ENCODE data around the gene PLPP3.

- TF ChIP-seq CTCF (IDR thresholded peaks at IDR 0.05; ENCODE audit: poor library complexity) (no peak), EZH2 (IDR thresholded peaks at IDR 0.05; ENCODE audit: borderline replicate concordance) (no peak), EZH2phosphoT487 (IDR thresholded peaks at IDR 0.05; ENCODE audit: low read depth, severe bottlenecking, unreplicated experiment) (no peak)
Observed at GRCh38 chr1:56525489-56526041, 53.8 kb downstream of the PLPP3 start.
